Activated CD4-positive, alpha-beta T cell treated with anti-CD3 and anti-CD28 coated beads, Interleukin-2, Interleukin-6, amounts not matched to agents 100 ng/mL and 50 ng/mL, durations not matched to agents 16 hours and 8 hours (primary cell): ENCODE data around the gene RASA3.
"Not testable (repeated sequence)": the region's sequence is repeated elsewhere in the genome, so short reads cannot be mapped to it uniquely, and the experiment has no call there.

Experiments used
- DNase-seq: peaks from one replicate; pipeline ENCODE4 v3.0.0-alpha.2; 2020

The RASA3 gene

GRCh38 chr13:114142137-114142550 lies 9.7 kb upstream of the RASA3 start:
- no peak for DNase-seq

- no peak for DNase-seq
Measured at GRCh38 chr13:114141261-114141996, 9.0 kb upstream of the RASA3 start.

GRCh38 chr13:114140906-114141250 lies 8.5 kb upstream of the RASA3 start:
- peak; percentile 27 for DNase-seq

- no peak for DNase-seq
Measured at GRCh38 chr13:114140131-114140905, 7.9 kb upstream of the RASA3 start.

- DNase-seq: no peak
Measured at GRCh38 chr13:114136576-114136975, 4.2 kb upstream of the RASA3 start.

- DNase-seq: no peak
Measured at GRCh38 chr13:114135731-114136171, 3.3 kb upstream of the RASA3 start.

GRCh38 chr13:114134944-114135610 lies 2.7 kb upstream of the RASA3 start:
- no peak for DNase-seq

- DNase-seq: no peak
Measured at GRCh38 chr13:114134111-114134943, 1.9 kb upstream of the RASA3 start.

GRCh38 chr13:114133552-114133951 lies 1.1 kb upstream of the RASA3 start:
- not testable (repeated sequence) for DNase-seq

- not testable (repeated sequence) for DNase-seq
Measured at GRCh38 chr13:114133126-114133525, 703 bp upstream of the RASA3 start.

- DNase-seq: no peak
Measured at GRCh38 chr13:114131583-114132418, 622 bp downstream of the RASA3 start.

GRCh38 chr13:114130837-114131582 lies 1.4 kb downstream of the RASA3 start:
- peak; percentile 79 for DNase-seq

GRCh38 chr13:114130131-114130836 lies 2.1 kb downstream of the RASA3 start:
- no peak for DNase-seq

GRCh38 chr13:114129649-114130062 lies 2.8 kb downstream of the RASA3 start:
- peak; percentile 36 for DNase-seq

GRCh38 chr13:114128624-114129522 lies 3.5 kb downstream of the RASA3 start:
- peak; percentile 91 for DNase-seq

GRCh38 chr13:114128348-114128623 lies 4.1 kb downstream of the RASA3 start:
- no peak for DNase-seq

GRCh38 chr13:114127473-114128347 lies 4.7 kb downstream of the RASA3 start:
- DNase-seq: no peak

GRCh38 chr13:114126789-114127472 lies 5.5 kb downstream of the RASA3 start:
- DNase-seq: no peak
